K562 (cell line): ENCODE measurements around the gene CDC42BPB. TPM values are rescaled to one million over a fixed set of nuclear protein-coding genes. Genes with fewer than 3 reads are reported as not detected.

ENCODE experiments used
- ATAC-seq: fragments of 200-7000 bp; cut with Tn5 transposase; 3 replicates; pipeline ENCODE4 v1.9.1; 2020; ENCODE audit warnings: moderate library complexity
- BruUV-seq: library from RNA; stranded (reverse); fragments of 400-500 nt; replicated peaks from 2 replicates; lab custom pipeline; 2021; lab: Mats Ljungman, UMichigan
- CTCF ChIA-PET: fragments of 300-600 bp; formaldehyde crosslinking; extraction: SDS; loops from one replicate; lab custom pipeline; 2021; ENCODE audit warnings: low intra/inter-chr PET ratio; lab: Yijun Ruan, JAX
- POLR2A ChIA-PET: fragments of 300-600, 350-650 bp; sonication (Branson Sonifier 250); formaldehyde crosslinking; extraction: SDS; loops from one replicate; lab custom pipeline; 2021; ENCODE audit warnings: antibody characterized with exemption, inconsistent platforms; lab: Yijun Ruan, JAX
- DNase-seq, 4 experiments: peaks; one replicate each; pipeline versions ENCODE4 v3.0.0 to v3.0.0-alpha.2; 2011 to 2018; ENCODE audit warnings: low spot score in 3 of 4, mixed read lengths in 3 of 4; ENCODE audit errors: extremely low read depth in 1 of 4
- FAIRE-seq: peaks from 2 replicates; lab custom pipeline; 2011; peaks lifted over from hg19 to GRCh38; lab: Jason Lieb, UNC
- H2AFZ ChIP-seq: 2 replicates; pipeline ENCODE4 v1.6.0; 2011; ENCODE audit warnings: low read depth, low read length, control low read depth, inconsistent platforms
- H3K27ac ChIP-seq: fragments of 200-600 bp; 3 replicates; pipeline ENCODE4 v1.8.0; 2011; ENCODE audit warnings: low read depth, mild to moderate bottlenecking, control low read depth, inconsistent platforms, low read length, moderate library complexity, mixed read lengths; ENCODE audit errors: extremely low read depth
- H3K27me3 ChIP-seq, 2 experiments: fragments of 300-600 bp in 1 of 2; 2 replicates in 1 of 2; 3 replicates in 1 of 2; pipeline versions ENCODE4 v1.6.0 to v1.8.0; 2011; ENCODE audit warnings: inconsistent platforms in 2 of 2, low read length in 2 of 2, mild to moderate bottlenecking in 1 of 2, mixed read lengths in 1 of 2, moderate library complexity in 1 of 2; ENCODE audit not compliant: control insufficient read depth in 2 of 2, insufficient read depth in 2 of 2
- H3K36me3 ChIP-seq: fragments of 300-600 bp; 3 replicates; pipeline ENCODE4 v1.8.0; 2011; ENCODE audit warnings: mild to moderate bottlenecking, low read length, inconsistent platforms; ENCODE audit not compliant: control insufficient read depth, insufficient read depth
- H3K4me1 ChIP-seq, 2 experiments: fragments of 200-600 bp in 1 of 2; replicated peaks in 1 of 2; 2 replicates in 1 of 2; 3 replicates in 1 of 2; pipeline versions ENCODE4 v1.5.1 to v1.8.0; 2011; ENCODE audit warnings: inconsistent platforms in 2 of 2, low read length in 2 of 2, mild to moderate bottlenecking in 1 of 2, mixed read lengths in 1 of 2, moderate library complexity in 1 of 2; ENCODE audit not compliant: control insufficient read depth in 2 of 2, insufficient read depth in 2 of 2
- H3K4me2 ChIP-seq: 2 replicates; pipeline ENCODE4 v1.6.1; 2011; ENCODE audit warnings: low read length, control low read depth, inconsistent platforms, mixed read lengths; ENCODE audit not compliant: insufficient read depth
- H3K4me3 ChIP-seq: fragments of 200-600 bp; sonication (generic), shearing (Covaris generic); 2 replicates; pipeline ENCODE4 v1.5.1; 2016; ENCODE audit warnings: control low read depth, inconsistent platforms
- H3K79me2 ChIP-seq: fragments of 200-600 bp; 3 replicates; pipeline ENCODE4 v1.8.0; 2011; ENCODE audit warnings: low read length, inconsistent platforms; ENCODE audit not compliant: control insufficient read depth, insufficient read depth
- H3K9ac ChIP-seq, 2 experiments: 2 replicates each; pipeline versions ENCODE4 v1.6.0 to v1.6.1; 2011; ENCODE audit warnings: low read depth in 2 of 2, low read length in 2 of 2, control low read depth in 1 of 2, inconsistent platforms in 1 of 2, mild to moderate bottlenecking in 1 of 2, mixed read lengths in 1 of 2; ENCODE audit not compliant: insufficient read depth in 1 of 2
- H3K9me1 ChIP-seq: one replicate; pipeline ENCODE4 v1.6.0; 2011; ENCODE audit warnings: inconsistent platforms, mild to moderate bottlenecking, low read length, moderate library complexity; ENCODE audit not compliant: control insufficient read depth, insufficient read depth
- H3K9me3 ChIP-seq: replicated peaks from 2 replicates; pipeline ENCODE4 v1.5.1; 2011; ENCODE audit warnings: low read depth, low read length, inconsistent platforms; ENCODE audit not compliant: control insufficient read depth, insufficient read depth
- H4K20me1 ChIP-seq: replicated peaks from 2 replicates; pipeline ENCODE4 v1.6.1; 2011; ENCODE audit warnings: low read length, inconsistent platforms, mixed read lengths; ENCODE audit not compliant: control insufficient read depth, insufficient read depth
- CBFA2T3 ChIP-seq: fragments of 450-650 bp; IDR thresholded peaks from 2 replicates; pipeline ENCODE4 v1.6.1; 2017
- EHMT2 ChIP-seq: fragments of 450-650 bp; IDR thresholded peaks from 2 replicates; pipeline ENCODE4 v1.6.1; 2018; ENCODE audit warnings: antibody characterized with exemption
- GATAD2B ChIP-seq: fragments of 450-650 bp; IDR thresholded peaks from 2 replicates; pipeline ENCODE4 v1.6.1; 2017; ENCODE audit warnings: mild to moderate bottlenecking, borderline replicate concordance
- HDGF ChIP-seq: fragments of 450-650 bp; IDR thresholded peaks from 2 replicates; pipeline ENCODE4 v1.6.1; 2016
- ILF3 ChIP-seq: fragments of 450-650 bp; IDR thresholded peaks from 2 replicates; pipeline ENCODE4 v1.6.1; 2018; ENCODE audit warnings: antibody characterized with exemption, mild to moderate bottlenecking, moderate library complexity, borderline replicate concordance
- KLF16 ChIP-seq: IDR thresholded peaks from 2 replicates; pipeline ENCODE4 v1.6.1; 2016; ENCODE audit warnings: antibody characterized with exemption
- NCOA2 ChIP-seq, 2 experiments: fragments of 450-650 bp; IDR thresholded peaks; 2 replicates each; pipeline ENCODE4 v1.6.1; 2018; ENCODE audit warnings: mild to moderate bottlenecking in 2 of 2, moderate library complexity in 1 of 2; ENCODE audit not compliant: partially characterized antibody in 2 of 2
- NR2C1 ChIP-seq, 2 experiments: fragments of 450-650 bp; IDR thresholded peaks; 2 replicates each; pipeline ENCODE4 v1.6.1; 2017; ENCODE audit warnings: mild to moderate bottlenecking in 2 of 2, antibody characterized with exemption in 1 of 2, inconsistent platforms in 1 of 2, missing compliant biosample characterization in 1 of 2, missing genetic modification characterization in 1 of 2
- POLR2AphosphoS5 ChIP-seq: IDR thresholded peaks from 2 replicates; pipeline ENCODE4 v1.6.1; 2011; ENCODE audit warnings: mild to moderate bottlenecking, low read depth, low read length, moderate library complexity; ENCODE audit not compliant: control insufficient read depth, insufficient read depth
- POLR3A ChIP-seq: IDR thresholded peaks from 2 replicates; pipeline ENCODE4 v1.6.1; 2011; ENCODE audit warnings: borderline replicate concordance, mild to moderate bottlenecking, moderate library complexity; ENCODE audit not compliant: insufficient read length, insufficient read depth; ENCODE audit errors: extremely low read depth
- PRPF4 ChIP-seq: fragments of 200-400 bp; formaldehyde crosslinking; IDR thresholded peaks from one replicate; pipeline ENCODE4 v1.6.1; 2017; ENCODE audit warnings: low read length, low read depth, mild to moderate bottlenecking; ENCODE audit not compliant: insufficient read depth, poor library complexity, severe bottlenecking
- RUNX1 ChIP-seq: sonication (generic); IDR thresholded peaks from 2 replicates; pipeline ENCODE4 v1.6.1; 2016; ENCODE audit warnings: antibody characterized with exemption, low read depth
- ZC3H8 ChIP-seq: fragments of 450-650 bp; IDR thresholded peaks from 2 replicates; pipeline ENCODE4 v1.6.1; 2017
- WGBS: fragments of 100-300 bp; shearing (Covaris generic); methylation state at CpG from one replicate; pipeline ENCODE4 v1.1.6; 2016; ENCODE audit warnings: low coverage, mixed read lengths; ENCODE audit not compliant: insufficient coverage; ENCODE audit errors: missing lambda C conversion rate; 5-methylcytosine and 5-hydroxymethylcytosine counted together
- in situ Hi-C: fragments of 300-500 bp; cut with MboI; formaldehyde crosslinking; loops from 4 replicates; pipeline ENCODE4 v1.15.0; 2018; ENCODE audit warnings: inconsistent platforms, mixed read lengths
- intact Hi-C: fragments of 100-400 bp; cut with micrococcal nuclease; formaldehyde crosslinking; loops from 2 replicates; pipeline ENCODE4 v1.14.2; 2022
- polyA plus RNA-seq, 8 experiments: library from polyadenylated mRNA; depleted of rRNA in 4 of 8; stranded (reverse) in 5 of 8; unstranded in 3 of 8; fragments of >200 nt; fragmentation: Nextera tagmentation in 2 of 8; fragmentation: Illumina TruSeq in 1 of 8; extraction: Ambion mirVana in 2 of 8; extraction: Trizol in 1 of 8; gene quantifications; 2 replicates each; pipeline versions ENCODE4 v1.2.1 to v1.2.3, GENCODE V29; 2011 to 2014; ENCODE audit warnings: inconsistent platforms in 1 of 8, missing spikeins in 1 of 8
- total RNA-seq, 7 experiments: library from RNA; depleted of rRNA in 6 of 7; stranded (reverse); fragments of >200 nt in 6 of 7; fragmentation: Illumina TruSeq in 2 of 7; extraction: Trizol in 2 of 7; gene quantifications; 2 replicates each; pipeline versions ENCODE4 v1.2.1 to v1.2.3, GENCODE V29; 2011 to 2021; ENCODE audit warnings: low replicate concordance in 1 of 7
- TF ChIP-seq, protein P1 (sequence below): fragments of 200-800 bp; sonication (Bioruptor generic); IDR thresholded peaks from 2 replicates; pipeline ENCODE4 v1.6.1; 2017; ENCODE audit warnings: missing genetic modification characterization, missing compliant biosample characterization
- TF ChIP-seq, protein P2 (sequence below): fragments of 450-650 bp; formaldehyde crosslinking; IDR thresholded peaks from 2 replicates; pipeline ENCODE4 v1.4.0; 2022; ENCODE audit warnings: mild to moderate bottlenecking, moderate library complexity
- TF ChIP-seq, protein P3 (sequence below): fragments of 200-800 bp; sonication (Bioruptor generic); IDR thresholded peaks from 2 replicates; pipeline ENCODE4 v1.6.1; 2016; ENCODE audit warnings: missing genetic modification characterization, missing compliant biosample characterization

CDC42BPB gene
- total and polyA plus RNA-seq, 9 of the 15 experiments (the other 6 are each of a cell fraction or from before 2014, with no cell fraction given), result 0.07 to 24.3 (median 12.6) TPM

DNA sequence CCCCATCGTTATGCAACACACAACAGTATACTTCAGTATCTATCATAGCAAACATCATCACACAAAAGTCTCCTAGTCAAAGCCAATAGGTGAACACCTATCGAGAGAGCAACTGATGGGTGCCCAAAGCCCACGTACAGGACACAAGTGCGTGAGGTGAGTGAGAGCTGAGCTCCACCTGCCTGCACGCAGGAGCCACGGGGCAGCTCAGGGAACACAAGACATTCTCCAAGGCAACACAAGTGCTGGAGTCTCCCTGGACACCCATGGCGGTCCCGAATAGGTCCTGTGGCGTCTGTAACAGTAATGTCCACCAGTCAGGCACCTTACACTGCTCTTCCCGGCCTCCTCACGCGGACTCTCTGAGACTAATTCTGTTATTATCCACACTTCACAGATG, 44.3 kb downstream of the CDC42BPB start:
- H4K20me1 ChIP-seq, result no peaks in the 10 kb centered on the region
- ATAC-seq (no peak), DNase-seq (no peak), FAIRE-seq (no peak)
- TF ChIP-seq, protein P1, sequence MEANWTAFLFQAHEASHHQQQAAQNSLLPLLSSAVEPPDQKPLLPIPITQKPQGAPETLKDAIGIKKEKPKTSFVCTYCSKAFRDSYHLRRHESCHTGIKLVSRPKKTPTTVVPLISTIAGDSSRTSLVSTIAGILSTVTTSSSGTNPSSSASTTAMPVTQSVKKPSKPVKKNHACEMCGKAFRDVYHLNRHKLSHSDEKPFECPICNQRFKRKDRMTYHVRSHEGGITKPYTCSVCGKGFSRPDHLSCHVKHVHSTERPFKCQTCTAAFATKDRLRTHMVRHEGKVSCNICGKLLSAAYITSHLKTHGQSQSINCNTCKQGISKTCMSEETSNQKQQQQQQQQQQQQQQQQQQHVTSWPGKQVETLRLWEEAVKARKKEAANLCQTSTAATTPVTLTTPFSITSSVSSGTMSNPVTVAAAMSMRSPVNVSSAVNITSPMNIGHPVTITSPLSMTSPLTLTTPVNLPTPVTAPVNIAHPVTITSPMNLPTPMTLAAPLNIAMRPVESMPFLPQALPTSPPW (CRISPR knock-in tag), result no peak
- no peak for TF ChIP-seq EHMT2
- no peak for TF ChIP-seq HDGF
- no peak for TF ChIP-seq POLR3A
- no peak for TF ChIP-seq NR2C1 (IDR thresholded peaks at IDR 0.05)
- TF ChIP-seq NR2C1 (tag; IDR thresholded peaks at IDR 0.05), result no peak
- no peak for TF ChIP-seq ZC3H8
- TF ChIP-seq RUNX1, result no peak
- TF ChIP-seq, protein P2, sequence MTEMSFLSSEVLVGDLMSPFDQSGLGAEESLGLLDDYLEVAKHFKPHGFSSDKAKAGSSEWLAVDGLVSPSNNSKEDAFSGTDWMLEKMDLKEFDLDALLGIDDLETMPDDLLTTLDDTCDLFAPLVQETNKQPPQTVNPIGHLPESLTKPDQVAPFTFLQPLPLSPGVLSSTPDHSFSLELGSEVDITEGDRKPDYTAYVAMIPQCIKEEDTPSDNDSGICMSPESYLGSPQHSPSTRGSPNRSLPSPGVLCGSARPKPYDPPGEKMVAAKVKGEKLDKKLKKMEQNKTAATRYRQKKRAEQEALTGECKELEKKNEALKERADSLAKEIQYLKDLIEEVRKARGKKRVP (CRISPR knock-in tag), result no peak
- TF ChIP-seq NCOA2 (IDR thresholded peaks at IDR 0.05; ENCODE audit: partially characterized antibody in 2 of 2), result no peak
- TF ChIP-seq ILF3, result no peak
- TF ChIP-seq KLF16, result no peak
- no peak for TF ChIP-seq PRPF4
- TF ChIP-seq, protein P3, sequence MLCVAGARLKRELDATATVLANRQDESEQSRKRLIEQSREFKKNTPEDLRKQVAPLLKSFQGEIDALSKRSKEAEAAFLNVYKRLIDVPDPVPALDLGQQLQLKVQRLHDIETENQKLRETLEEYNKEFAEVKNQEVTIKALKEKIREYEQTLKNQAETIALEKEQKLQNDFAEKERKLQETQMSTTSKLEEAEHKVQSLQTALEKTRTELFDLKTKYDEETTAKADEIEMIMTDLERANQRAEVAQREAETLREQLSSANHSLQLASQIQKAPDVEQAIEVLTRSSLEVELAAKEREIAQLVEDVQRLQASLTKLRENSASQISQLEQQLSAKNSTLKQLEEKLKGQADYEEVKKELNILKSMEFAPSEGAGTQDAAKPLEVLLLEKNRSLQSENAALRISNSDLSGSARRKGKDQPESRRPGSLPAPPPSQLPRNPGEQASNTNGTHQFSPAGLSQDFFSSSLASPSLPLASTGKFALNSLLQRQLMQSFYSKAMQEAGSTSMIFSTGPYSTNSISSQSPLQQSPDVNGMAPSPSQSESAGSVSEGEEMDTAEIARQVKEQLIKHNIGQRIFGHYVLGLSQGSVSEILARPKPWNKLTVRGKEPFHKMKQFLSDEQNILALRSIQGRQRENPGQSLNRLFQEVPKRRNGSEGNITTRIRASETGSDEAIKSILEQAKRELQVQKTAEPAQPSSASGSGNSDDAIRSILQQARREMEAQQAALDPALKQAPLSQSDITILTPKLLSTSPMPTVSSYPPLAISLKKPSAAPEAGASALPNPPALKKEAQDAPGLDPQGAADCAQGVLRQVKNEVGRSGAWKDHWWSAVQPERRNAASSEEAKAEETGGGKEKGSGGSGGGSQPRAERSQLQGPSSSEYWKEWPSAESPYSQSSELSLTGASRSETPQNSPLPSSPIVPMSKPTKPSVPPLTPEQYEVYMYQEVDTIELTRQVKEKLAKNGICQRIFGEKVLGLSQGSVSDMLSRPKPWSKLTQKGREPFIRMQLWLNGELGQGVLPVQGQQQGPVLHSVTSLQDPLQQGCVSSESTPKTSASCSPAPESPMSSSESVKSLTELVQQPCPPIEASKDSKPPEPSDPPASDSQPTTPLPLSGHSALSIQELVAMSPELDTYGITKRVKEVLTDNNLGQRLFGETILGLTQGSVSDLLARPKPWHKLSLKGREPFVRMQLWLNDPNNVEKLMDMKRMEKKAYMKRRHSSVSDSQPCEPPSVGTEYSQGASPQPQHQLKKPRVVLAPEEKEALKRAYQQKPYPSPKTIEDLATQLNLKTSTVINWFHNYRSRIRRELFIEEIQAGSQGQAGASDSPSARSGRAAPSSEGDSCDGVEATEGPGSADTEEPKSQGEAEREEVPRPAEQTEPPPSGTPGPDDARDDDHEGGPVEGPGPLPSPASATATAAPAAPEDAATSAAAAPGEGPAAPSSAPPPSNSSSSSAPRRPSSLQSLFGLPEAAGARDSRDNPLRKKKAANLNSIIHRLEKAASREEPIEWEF, result no peak
- TF ChIP-seq CBFA2T3, result no peak
- no peak for TF ChIP-seq POLR2AphosphoS5
- TF ChIP-seq GATAD2B, result no peak
- BruUV-seq, result no TSS peak
- intact Hi-C loops, result no loop called here
- POLR2A ChIA-PET, result no interaction called here
- H3K9ac ChIP-seq, result no peak overlapping the region; a peak in 1 of 4 replicates
- H3K4me2 ChIP-seq, result no peak overlapping the region
- no peak overlapping the region; the same call in 2 of the 3 replicates for H3K27ac ChIP-seq
- CTCF ChIA-PET, result no interaction called here
- H3K9me1 ChIP-seq, result no peaks in the 10 kb centered on the region
- H2AFZ ChIP-seq, result no peak overlapping the region
- H3K36me3 ChIP-seq, result 0 out of 3 replicates have a peak, but pooled peaks cover 3% of the 10 kb centered on the region
- H3K4me1 ChIP-seq, result peaks cover 17 to 25% of the 10 kb centered on the region in 2 experiments
- H3K4me3 ChIP-seq, result no peak overlapping the region
- H3K9me3 ChIP-seq, result no peaks in the 10 kb centered on the region
- WGBS, result 88% methylated on average over 11 of the region's 12 CpGs
- no peaks in the 10 kb centered on the region for H3K27me3 ChIP-seq
- in situ Hi-C loops, result no loop called here
- H3K79me2 ChIP-seq, result no peaks in the 10 kb centered on the region; the same call in 1 of the 3 replicates
